HuH-7.5 (cell line): Measurements from ENCODE around the gene CACNA1A.
"Not testable (repeated sequence)": the region's sequence is repeated elsewhere in the genome, so short reads cannot be mapped to it uniquely, and the experiment has no call there.

ENCODE experiments used
- DNase-seq: peaks from one replicate; pipeline ENCODE4 v3.0.0; 2011; ENCODE audit warnings: low spot score

Gene CACNA1A

DNA sequence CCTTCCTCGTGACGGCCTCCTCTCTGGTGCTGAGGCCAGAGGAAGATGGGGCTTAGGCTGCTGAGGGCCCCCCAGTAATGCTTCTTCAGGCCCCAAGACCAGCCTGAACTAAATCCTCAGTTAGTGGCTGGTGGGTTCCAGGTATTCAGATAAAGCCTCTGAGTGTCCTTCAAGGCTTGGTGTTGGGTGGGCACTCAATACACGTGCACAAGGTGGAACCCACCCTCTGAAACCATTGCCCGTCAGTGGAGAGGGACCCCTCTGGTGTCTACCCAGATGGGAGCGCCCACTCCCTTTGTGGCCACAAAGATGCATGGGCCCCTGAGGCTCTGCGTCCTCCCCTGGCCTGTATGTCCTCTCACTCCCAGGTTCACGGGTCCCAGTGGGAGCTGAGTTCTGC, 277.0 kb downstream of the CACNA1A start:
- no peak for DNase-seq

- DNase-seq: no peak
Observed at GRCh38 chr19:13228561-13228960, 277.7 kb downstream of the CACNA1A start.

DNA sequence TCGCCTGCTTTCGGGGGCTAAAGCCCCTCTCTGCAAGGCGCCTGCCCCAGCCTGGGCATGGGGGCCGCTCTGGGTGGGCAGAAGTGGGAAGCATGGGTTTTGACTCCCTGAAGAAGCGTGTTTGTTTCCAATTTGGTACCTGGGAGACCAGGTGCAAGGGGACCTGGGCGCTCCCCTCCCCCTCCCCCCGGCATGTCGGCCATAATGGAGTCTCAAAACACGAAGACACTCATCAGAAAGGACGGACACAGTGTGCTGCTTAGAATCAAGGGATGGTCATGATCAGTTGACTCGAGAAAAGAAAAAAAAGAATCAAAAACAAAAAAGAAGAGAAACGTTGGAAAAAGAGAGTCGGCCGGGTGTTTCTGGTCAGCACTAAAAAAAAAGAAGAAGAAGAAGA, 279.3 kb downstream of the CACNA1A start:
- DNase-seq: no peak

DNA sequence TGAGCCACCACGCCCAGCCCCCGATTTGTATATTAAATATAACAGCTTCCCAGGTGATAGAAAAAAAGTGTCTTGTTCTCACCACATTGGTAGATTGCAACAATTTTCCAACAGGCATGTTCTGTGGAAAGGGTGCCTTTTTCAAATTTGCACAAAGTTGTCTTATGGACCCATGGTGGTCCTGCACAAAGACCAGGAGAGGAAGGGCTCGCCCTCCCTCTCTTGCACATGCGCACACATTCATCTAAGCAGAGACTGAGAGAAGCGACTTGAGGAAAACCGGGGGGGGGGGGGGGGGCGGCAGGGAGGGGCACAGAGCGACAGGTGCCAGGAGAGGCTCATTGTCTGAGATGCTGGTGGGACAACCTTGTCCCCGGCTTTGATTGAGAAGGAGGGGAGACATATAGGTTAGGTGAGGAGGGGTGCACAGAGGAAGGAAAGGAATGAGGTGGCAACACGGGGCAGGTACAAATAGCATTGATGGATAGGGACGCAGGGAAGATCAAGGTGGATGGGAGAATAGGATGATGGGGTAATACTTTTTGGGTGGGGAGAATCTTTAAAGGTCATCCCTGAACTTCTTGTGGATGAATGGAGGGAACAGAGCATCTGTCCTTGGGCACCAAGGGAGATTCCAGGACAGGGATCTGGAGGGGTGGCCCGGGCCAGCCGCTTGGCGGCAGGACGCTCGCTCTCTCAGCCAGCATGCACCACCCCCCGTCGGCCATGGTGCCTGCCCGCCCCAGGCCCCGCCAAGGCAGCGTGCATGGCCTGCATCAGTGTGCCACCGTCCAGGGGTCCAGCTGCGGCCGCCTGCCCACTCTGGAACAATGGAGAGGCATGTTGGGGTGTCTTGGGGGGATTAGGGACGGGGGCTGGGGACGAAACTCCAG, 280.1 kb downstream of the CACNA1A start:
- no peak for DNase-seq

DNA sequence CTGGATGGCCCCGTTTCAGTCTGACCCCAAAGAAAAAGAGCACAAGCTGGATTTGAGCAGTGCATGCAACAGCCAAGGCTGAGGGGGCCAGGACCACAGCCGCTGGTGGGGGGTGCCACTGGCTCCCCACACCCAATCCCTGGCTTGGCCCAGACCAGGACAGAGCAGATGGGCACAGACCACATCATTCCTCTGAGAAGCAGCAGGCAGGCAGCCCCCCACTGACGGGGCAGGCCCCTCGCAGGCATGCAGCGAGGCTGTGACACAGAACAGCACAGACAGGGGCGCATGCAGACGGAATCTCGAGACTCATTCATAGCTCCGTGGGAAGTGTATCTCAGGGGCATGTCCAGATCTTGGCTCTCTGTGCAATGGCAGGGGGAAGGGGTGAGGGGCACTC, 281.2 kb downstream of the CACNA1A start:
- no peak for DNase-seq

DNA sequence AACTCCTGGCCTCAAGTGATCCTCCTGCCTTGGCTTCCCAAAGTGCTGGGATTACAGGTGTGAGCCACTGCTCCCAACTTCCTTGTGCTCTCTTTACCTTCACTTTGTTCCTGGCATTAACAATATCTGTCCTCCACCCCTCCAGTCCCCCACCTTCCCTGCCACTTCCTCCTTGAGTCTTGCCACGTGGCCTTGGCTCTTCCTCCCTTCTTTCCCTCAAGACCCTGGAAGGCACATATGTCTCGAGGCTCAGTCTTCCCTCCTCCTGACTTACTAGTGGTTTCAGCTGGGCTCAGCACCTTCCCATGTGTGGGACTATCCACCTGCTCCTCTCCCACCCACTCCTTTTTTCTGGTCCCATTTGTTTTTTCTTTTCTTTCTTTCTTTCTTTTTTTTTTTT, 285.4 kb downstream of the CACNA1A start:
- DNase-seq: no peak

GRCh38 chr19:13215572-13216380, 290.5 kb downstream of the CACNA1A start:
- DNase-seq: no peak

DNA sequence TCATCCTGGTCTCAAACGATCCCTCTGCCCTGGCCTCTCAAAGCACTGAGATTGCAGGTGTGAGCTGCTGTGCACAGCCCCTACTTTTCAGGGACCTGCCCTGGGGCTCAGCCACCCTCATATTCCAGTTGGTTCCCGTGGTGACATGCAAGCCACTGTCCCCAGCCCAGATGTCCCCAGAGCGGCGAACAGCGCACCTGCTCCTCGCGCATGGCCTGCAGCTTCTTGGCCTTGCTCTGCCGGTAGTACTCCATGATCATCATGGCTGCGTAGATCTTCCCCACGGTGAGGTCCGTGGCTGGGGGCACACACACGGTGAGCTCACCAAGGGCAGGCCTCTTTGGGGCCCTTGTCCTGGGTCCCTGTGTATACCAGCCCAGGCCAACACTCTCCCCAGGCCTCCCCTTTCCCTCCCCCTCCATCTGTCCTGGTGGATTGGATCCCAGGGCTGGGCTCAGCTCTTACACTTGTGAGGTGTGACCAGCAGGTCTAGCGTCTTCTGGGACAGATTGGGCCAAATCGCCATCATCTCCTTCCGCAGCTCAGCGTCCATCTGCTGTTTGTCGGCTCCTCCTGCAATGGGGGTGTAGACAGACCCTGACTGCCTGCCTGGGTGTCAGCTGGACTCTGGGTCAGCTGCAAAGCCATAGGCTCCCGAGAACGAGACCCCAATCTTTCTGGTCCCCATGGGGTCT, 292.1 kb downstream of the CACNA1A start:
- no peak for DNase-seq

DNA sequence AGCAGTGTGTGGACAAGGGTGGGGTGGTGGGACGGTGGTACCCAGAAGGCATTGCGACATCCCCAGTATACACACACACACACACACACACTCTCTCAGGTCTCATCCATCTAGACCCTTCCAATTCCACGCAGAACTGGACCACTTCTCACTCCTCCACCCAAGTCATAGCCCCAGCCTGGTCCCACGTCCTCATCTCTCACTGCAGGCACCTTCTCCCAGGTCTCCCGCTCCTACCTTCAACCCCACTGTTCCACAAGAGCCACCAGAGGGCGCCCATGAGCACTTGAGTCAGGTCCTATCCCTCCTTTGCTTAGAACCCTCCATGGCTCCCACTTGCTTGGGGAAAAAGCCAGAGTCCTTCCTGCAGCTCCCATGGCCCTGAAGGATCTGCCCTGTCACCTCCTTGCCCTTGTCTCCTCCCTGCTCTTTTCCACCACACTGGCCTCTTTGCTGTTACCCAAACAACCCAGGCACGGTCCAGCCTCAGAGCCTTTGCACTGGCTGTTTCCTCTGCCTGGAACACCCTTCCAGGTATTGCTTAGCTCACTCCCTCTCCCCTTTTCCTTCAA, 293.4 kb downstream of the CACNA1A start:
- peak; percentile 89 for DNase-seq

DNA sequence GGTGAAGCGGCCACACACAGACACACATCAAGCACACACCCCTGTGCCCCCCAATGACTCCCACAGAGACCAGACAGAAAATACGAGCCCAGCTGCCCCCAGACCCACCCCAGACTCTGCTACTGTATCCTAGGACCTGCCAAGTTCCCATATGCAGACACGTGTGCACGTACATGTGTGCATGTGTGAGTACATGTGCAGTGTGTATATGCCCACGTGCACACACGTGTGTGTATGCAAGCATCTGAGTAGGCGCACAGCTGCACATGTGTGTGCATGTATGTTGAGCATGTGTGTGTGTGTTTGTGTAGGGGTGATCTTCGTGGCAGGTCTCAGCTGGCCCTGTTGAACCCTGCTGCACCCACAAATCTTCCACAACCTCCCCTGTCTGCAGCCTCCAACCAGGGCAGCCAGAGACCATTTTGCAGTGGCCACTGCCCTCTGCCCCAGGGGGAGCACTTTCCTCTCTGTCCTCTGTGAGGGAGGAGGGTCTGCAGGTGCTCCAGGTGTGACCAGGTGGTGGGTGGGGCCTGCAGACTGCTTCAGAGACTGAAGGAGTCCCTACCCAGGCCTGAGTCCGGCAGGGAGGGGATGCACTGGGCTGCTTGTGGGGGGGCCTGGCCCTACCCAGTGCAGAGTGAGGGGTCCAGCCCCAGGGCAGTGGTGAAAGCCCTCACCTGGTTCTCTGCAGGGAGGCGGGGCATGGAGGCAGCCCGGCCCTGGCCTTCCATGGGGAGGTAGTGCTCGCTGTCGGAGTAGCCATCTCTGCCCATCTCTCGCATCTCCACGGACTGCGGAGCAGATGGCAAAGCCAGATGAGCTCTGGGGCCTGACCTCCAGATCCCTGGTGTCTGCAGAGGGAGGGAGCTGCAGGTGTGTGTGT, 294.6 kb downstream of the CACNA1A start:
- DNase-seq: no peak

DNA sequence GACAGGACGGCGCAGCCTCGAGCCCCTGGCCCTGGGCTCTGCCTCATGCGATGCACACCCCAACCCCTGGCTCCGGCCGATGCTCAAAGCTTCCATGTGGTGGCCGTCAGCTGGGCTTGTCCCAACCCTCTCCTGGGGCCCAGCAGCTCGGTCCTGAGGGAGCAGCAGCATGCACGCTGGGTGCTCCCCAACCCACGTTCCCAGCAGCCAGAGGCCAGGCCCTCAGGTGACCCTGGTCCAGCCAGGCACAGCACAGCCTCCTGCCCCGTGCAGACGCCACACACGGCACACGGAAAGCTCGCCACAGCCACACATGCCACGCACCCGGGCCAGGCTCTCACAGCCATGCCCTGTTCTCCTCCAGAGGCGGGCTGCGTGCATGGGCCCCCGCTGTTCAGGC, 295.3 kb downstream of the CACNA1A start:
- no peak for DNase-seq

- no peak for DNase-seq
Observed at GRCh38 chr19:13210339-13210775, 295.9 kb downstream of the CACNA1A start.

DNA sequence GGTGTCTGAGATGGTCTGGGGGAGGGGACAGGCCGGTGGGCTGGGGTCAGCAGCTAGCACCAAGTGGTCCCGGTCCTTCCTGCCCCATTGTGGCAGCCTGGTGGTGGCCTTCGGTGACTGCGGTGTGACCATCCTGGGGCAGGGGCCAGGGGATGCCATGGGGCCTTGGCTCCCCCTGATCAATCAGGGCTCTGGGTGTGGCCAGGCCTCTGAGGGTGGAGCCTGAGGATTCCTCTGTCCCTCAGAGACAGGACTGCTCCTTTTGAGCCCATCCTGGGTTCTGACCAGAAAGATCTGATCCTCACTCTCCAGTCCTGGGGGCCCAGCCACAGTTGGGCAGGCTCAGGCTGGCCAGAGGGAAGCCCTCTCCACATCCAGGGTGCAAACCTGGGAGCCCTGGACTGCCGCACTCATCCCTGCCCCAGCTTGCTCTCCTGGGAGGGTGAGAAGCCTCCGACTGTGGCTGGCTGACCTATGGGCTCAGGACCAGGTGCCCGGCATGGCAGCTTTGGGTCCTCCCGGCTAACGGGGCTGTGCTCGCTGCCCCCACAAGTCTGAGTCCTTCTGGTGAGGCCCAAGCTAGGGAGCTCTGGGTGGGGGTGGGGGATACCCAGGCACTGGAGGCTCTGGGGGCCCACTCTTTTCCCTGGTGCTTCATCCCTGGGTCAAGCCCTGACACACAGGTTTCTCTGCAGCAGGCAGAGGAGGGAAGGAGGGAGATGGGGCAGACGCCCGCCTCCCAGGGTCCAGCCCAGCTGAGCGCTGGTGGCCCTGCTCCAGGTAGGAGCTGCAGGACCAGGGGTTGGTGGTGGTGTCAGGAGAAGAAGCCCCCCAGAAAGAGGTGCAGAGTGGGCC, 296.6 kb downstream of the CACNA1A start:
- no peak for DNase-seq

DNA sequence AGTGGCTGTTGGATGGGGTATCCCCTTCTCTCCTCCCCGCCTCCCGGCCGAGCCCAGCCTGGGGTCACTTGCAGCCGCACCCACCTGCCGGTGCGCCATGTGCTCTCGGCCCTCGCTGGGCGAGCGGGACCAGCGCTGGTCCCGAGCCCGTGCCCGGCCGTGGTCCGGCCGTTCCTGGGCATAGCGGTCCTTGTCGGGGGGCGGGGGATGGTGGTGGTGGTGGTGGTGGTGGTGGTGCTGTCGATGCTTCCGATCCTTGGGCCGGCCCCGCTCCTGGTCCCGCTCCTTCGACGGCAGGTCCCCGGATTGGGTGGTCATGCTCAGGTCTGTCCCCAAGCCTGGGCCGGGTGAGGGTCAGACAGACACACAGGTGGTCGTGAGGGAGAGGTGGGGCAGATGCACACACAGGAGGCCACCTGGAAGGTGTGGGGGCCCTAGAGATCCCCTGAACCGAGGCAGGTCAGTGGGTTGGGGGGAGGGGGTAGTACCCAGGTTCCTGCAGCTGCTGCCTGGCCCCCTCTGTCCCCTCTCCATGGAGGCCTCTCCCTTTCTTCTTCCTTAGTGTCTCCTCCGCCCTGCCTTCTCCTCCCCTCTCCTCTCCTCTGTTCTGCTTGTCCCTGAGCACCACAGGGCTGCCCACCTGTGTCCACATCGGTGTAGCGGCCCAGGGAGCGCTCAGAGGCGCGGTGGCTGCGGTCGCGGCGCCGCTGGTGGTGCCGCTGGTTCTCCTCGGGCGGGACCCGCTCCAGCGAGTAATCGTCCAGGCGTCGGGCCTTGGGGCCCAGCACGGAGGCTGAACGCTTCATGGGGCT, 297.4 kb downstream of the CACNA1A start:
- DNase-seq: no peak

- DNase-seq: peak; percentile 66
Observed at GRCh38 chr19:13207846-13208671, 298.2 kb downstream of the CACNA1A start.

- peak; percentile 68 for DNase-seq
Observed at GRCh38 chr19:13207237-13207845, 298.9 kb downstream of the CACNA1A start.

DNA sequence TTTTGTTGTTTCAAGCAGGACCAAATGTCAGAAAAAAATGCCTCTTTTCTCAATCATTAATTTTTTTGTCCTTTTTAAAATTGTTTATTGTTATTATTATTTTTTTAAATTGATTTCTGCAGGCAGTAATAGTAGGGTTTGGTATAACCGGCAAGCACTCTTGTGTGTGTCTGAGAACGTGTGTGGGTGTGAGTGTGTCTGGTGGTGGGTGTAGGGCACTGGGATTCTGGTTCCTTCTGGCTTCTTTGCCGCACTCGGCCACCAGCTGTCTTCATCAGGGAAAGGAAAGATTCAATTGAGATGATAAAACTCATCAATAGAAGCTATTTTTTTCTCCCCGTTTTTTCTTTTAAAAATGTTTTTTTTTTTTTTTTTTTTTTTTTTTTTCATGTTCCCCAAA, 299.7 kb downstream of the CACNA1A start:
- no peak for DNase-seq

DNA sequence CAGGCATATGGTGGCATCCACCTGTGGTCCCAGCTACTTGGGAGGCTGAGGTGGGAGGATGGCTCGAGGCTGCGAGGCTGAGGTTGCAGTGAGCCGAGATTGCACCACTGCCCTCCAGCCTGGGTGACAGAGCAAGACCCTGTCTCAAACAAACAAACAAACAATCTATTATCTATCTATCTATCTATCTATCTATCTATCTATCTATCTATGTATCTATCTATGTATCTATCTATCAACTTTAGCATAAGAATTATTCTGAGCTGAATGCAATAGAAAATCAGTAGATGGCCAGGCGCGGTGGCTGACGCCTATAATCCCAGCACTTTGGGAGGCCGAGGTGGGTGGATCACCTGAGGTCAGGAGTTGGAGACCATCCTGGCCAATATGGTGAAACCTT, 304.2 kb downstream of the CACNA1A start:
- not testable (repeated sequence) for DNase-seq
